ENCODE measurements around the gene HIVEP1.

DNA sequence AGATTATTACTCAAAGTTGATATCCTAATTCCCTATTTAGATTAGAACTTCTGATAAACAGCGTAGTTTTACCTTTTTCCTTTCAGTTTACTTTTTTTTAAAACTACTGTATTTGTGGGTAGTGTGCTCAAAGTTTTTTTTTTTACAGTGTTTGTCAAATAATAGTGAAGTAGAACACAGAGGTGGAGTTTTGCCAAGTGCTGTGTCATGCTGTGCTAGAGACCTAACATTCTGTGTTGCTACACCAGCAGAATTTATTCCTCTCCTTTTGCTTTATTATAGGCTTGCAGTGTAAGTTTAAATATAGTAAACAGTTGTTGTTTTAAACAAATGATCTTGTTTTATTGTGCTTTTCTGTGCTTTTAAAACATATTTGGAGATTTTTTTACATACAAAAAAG, 125.4 kb downstream of the HIVEP1 start:
- TF ChIP-seq, protein P1, sequence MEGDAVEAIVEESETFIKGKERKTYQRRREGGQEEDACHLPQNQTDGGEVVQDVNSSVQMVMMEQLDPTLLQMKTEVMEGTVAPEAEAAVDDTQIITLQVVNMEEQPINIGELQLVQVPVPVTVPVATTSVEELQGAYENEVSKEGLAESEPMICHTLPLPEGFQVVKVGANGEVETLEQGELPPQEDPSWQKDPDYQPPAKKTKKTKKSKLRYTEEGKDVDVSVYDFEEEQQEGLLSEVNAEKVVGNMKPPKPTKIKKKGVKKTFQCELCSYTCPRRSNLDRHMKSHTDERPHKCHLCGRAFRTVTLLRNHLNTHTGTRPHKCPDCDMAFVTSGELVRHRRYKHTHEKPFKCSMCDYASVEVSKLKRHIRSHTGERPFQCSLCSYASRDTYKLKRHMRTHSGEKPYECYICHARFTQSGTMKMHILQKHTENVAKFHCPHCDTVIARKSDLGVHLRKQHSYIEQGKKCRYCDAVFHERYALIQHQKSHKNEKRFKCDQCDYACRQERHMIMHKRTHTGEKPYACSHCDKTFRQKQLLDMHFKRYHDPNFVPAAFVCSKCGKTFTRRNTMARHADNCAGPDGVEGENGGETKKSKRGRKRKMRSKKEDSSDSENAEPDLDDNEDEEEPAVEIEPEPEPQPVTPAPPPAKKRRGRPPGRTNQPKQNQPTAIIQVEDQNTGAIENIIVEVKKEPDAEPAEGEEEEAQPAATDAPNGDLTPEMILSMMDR (IDR thresholded peaks at IDR 0.05), result no peak
- no peak for TF ChIP-seq POLR2A (IDR thresholded peaks at IDR 0.05)

All from body of pancreas (tissue), 4 donors.